Amniotic stem cell (primary cell): ENCODE data around the gene GARIN5A.
A peak's percentile ranks its signal among the peaks of the same experiment; 100 is the strongest.

Source experiments
- DNase-seq: peaks from one replicate; lab custom pipeline; 2025; lab: John Stamatoyannopoulos, UW

The GARIN5A gene

DNA sequence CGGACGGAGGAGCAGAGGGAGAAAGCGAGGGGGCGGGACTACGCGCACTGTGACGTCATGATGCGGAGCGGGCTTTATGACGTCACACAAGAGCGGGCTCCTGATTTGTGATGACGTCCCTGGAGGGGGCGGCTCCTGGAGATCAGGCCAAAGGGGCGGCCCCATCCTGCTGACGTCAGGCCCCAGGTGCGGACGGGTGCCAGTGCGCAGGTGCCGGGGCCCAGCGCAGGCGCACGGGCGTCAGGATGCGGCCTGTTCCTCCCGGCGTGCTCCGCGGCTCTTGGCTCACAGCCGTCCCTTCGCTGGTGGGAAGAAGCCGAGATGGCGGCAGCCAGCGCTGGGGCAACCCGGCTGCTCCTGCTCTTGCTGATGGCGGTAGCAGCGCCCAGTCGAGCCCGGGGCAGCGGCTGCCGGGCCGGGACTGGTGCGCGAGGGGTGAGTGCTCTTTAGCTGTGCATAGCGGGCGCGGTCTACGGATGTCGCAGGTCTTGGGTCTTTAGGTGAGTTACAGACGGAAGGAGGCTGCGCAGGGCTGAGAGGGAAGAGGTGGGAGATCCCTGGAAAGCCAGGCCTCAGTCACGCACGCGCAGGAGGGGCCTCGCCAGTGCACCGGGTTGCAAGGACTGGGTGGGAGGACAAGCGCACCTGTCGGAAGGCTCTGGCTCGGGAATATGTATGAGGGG is at the start of gene GARIN5A, which contains the start of gene EMC10:
GARIN5A (minus strand) TSS at position 625 of the 683 bp plus-strand sequence; CDS start at position 165, 460 bp downstream.
EMC10 (plus strand) TSS at position 284 of the 683 bp plus-strand sequence; CDS start at position 322, 38 bp downstream.
- peak; percentile 15 for DNase-seq

DNA sequence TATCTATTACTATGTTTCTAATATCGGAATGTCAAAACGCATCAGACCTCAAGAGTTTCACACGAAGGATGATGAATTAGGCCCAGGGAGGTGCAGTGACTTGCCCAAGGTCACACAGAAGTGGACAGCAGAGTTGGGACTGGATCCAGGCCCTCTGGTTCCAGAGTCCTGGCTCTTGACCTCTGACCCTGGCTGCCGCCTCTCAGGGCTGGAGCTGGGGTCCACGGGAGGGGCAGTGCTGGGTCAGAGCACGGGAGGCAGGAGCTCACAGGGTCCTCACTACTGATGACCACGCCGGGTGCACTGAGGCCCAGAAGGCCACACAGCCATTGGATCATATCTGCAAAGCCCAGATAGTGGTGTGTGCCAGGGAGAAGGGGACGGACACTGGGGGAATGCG is 46.2 kb upstream of the GARIN5A start:
- DNase-seq, result no peak

DNA sequence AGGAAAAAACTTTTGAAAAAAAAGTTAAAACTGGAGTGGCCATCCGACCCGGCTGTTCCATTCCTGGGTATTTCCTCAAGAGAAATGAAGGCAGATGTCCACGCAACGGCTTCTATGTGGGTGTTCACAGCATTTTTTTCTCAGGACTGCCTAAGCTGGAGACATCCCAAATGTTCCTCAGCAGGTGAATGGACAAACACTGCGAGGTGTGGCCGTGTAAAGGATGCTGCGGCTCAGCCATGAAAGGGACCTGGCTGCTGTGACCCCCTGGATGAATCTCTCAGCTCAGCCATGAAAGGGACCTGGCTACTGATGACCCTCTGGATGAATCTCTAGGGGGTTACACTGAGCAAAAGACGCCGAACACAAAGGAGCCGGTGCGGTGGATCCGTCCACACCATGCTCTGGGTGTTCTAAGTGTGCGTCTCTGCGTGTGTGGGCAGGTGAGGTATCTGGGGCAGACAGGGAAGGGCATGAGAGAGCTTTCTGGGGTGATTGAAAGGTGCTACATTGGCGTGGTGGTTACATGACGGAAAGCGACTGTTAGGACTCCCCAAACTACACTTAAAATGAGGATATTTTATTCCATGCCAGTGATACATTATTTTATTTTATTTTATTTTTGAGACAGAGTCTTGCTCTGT is 44.3 kb upstream of the GARIN5A start:
- DNase-seq, result no peak

DNA sequence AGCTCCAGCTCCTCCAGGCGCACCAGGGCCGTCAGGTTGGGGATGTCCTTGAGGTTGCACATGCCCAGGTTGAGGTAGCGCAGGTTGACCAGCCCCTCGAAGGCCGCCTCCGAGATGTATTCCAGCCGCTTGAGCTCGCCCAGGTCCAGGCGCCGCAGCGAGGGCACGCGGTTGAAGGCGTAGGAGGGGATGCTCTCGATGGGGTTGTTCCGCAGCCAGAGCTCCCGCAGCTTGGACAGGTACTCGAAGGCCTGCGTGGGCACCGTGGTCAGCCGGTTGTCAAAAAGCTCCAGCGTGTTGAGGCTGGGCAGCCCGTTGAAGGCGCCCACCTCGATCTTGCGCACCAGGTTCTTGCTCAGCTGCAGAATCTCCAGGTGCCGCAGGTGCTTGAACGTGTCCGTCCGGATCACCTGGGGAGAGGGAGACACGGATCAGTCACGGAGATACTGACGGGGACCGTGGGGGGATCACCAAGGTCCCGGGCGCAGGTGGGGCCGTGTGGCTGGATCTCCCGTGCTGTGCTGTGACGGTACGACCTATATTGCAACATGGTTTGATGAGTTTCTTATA is 42.4 kb upstream of the GARIN5A start:
- no peak for DNase-seq

DNA sequence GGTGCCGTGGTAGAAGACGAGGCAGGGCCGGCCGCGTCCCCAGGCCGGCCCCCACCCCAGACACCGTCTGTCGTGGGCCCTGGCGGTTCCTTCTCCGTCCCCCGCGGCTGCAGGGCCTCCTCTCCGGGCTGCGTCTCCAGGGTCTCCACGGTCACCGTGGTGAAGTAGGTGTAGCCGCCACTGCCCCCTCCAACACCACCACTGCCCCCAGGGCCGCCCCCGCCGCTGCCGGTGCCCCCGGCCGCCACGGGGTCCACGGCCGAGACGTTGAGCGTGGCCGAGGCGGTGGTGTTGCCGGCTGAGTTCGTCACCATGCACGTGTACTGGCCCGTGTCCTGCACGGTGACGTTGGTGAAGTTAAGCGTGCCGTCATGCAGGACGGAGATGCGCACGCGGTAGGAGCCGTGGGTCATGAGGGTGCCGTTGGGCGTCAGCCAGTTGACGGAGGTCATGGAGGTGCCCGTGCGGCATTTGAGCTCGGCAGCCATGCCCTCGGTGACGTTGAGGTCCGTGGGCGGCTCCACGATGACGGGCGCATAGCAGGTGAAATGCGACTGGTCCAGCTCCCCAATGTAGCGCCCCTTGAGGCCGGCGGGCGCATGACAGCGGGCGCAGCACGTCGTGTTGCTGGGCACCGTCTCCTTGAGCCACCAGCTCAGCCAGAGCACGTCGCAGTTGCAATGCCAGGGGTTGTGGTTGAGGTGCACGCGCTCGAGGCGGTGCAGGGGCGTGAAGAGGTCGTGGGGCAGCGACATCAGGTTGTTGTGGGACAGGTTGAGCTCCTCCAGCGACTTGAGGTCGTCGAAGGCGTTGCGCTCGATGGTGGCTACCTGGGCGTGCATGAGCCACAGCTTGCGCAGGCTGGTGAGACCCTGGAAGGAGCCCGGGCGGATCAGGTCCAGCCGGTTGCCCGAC is 41.7 kb upstream of the GARIN5A start:
- DNase-seq, result no peak

DNA sequence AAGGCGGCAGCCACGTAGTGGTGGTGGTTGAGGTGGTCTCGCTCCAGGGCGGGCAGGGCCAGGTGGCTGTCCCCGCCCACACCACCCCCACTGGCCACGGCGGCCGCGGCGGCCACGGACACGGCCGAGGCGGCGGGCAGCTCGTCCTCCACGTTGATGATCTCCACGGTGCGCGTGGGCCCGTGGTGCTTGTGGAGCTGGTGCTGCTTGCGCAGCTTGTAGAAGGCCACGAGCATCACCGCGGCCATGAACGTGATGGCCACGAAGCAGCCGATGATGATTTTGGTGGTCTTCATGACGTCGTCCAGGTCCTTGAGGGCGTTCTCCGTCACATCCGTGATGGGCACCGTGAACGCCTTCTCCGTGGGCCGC is 41.0 kb upstream of the GARIN5A start:
- no peak for DNase-seq

DNA sequence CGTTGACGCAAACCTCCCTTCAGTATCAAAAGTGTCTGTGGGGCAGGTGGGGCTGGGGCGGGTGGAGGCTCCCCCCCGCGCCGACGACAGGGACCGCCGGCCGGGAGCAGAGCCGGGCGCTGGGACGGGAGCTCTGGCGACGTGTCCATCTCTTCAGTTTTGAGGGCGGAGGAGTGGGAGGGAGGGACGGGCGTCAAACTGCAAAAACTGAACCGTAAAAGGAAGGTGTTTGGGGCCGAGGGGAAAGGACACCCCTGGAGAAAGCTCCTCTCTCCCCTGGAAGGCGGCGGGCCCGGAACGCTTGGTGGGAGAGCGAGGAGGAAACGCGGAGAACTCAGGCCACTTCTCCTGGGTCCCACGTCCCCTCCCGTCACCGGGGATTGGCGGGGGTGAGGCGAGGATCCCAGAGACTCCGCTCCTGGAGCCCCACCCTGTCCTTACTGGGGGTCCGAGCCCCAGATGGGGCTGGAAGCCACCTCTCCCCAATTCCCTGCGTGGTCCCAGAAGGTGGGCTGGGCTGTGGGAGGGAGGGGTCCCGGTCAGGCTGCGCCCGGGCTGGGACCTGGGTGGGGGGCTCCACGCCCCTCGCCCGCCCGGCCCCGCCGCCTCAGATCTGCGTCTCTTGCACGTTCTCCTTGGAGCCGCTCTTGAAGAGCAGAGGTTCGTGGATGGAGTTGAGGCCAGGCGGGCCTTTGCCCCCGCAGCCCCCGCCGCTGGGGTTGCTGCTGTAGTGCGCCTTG is 40.5 kb upstream of the GARIN5A start:
- no peak for DNase-seq

DNA sequence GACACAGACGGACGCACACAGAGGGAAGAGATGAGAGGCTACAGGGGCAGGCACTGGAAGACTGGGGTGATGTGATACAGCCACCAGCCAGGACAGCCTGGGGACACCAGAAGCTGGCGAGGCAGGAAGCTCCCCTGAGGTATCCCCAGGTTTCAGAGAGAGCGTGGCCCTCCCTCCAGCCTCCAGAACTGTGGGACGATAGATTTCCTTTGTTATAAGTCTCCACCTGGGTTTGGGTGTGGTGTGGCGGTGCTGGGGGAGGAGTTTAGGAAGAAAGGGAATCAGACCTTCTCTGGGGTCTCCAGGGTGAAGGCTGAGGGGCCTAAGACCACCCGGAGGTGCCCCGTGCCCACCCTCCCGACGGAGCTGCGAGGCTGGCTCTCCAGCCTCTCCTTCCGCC is 39.8 kb upstream of the GARIN5A start:
- DNase-seq, result no peak

DNA sequence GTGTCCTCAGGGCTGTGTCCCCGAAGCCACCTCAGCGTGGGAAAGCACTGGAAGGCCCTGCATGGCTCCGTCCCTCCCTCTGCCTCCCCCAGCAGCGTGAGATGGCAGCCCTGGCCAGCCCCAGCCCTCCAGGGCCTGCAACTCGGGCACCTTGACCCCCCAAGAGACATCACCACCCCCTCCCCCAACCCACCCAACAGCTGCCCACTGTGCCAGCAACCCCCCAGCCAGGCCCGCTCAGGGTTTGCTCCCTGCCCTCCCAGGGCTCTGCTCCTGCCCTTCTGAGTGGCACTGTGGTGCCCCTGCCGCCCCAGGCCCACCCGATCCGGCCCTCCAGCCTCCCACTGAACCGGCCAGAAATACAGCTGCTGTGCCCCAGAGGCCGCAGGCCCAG is 38.5 kb upstream of the GARIN5A start:
- no peak for DNase-seq

DNA sequence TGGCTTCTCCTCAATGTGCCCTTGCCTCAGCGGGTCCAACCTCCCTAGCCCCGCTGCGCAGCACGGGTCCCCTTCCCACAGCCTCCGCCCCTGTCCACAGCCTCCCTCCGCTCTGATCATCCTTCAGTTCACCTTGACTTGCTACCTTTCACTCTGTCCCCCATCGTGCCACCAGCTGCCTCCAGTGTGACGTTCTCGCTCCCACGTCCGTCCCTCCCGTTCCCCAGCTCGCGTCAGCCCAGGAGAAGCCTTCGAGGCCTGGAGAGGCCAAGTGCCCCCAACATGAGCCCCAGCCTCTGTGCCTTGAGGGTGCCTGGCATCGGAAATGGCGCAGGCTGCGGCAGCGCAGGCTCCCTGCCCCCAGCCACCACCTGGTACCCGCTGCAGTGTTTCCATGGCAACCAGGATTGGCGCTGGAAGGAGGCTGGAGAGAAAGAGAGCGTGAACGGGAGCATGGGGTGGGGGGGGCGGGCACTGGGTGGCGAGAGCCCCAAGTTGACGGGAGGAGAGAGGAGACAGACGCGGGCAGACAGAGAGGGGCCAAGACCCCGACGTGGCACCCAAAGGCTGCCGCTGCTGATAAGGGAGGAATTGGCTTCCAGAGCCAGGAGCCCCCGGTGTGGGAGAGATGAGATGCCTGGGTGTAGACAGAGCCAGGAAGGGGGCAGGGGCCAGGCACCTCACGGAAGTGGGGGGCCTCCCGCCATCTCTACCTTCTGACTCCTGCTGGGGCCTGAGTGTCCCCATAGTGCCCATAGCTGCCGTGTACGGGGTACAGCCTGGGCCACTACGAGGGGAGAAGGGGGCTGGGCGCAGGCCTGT is 37.9 kb upstream of the GARIN5A start:
- DNase-seq, result no peak

DNA sequence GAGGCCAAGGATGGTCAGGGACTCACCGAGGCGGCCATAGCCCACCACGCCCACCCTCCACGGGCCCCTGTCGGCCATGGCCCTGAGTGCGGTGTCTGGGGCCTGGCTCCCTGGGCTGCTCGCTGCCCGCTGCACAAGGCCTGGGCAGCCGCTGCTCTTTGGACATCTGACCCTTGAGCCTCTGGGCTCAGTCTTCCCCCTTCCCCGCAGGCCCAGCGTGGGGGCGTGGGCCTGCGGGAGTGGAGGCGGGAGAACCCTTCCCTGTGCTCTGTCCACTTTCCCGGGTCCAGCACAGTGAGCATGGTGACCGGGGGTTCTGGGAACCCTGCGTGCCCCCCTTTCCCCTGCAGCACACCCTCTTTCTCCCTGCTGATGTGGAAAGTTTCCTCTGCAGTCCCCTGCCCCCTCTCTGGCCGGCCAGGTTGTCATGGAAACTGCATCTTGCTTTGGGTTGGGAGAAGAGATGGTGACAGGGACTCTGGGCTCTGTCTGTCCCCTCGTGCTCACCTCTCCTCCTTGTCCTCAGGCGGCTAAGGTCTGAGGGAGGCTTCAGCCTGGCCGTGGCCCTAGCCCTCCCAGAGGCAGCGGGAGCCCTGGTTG is 37.2 kb upstream of the GARIN5A start, which contains the start of gene ASPDH:
ASPDH (minus strand) TSS at position 168 of the 600 bp plus-strand sequence; CDS start at position 78, 90 bp downstream.
- no peak for DNase-seq

DNA sequence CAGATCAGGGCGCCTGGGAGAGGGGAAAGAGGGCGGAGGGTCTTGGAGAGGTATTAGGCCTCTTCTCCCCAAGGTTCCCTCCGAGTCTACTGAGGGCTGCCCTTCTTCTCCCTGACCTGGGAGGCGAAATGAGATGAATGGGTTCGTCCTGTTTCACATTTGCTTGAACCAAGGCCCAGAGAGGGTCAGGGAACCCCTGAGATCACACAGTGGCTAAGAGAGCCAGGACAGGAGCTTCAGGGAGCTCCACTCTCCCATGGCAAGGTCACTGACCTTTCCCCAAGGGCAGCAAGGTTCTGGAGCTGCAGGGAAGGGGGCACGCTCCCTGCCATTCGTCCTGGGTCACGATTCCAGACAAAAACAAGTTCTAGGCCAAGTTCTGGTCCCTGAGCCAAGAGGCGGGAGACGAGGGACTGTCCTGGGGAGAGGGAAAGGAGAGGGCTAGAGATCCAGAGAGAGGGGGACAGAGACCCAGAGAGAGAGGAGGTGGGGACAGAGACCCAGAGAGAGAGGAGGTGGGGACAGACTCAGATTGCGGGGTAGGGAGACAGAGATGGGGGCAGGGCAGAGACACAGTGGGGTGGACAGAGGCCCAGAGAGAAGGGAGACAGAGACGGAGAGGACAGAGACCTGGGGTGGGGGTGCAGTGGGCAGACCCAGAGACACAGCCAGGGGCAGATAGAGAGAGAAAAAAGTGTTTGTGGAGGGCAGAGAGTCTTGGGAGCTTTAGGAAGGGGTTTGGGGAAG is 36.5 kb upstream of the GARIN5A start:
- no peak for DNase-seq

DNA sequence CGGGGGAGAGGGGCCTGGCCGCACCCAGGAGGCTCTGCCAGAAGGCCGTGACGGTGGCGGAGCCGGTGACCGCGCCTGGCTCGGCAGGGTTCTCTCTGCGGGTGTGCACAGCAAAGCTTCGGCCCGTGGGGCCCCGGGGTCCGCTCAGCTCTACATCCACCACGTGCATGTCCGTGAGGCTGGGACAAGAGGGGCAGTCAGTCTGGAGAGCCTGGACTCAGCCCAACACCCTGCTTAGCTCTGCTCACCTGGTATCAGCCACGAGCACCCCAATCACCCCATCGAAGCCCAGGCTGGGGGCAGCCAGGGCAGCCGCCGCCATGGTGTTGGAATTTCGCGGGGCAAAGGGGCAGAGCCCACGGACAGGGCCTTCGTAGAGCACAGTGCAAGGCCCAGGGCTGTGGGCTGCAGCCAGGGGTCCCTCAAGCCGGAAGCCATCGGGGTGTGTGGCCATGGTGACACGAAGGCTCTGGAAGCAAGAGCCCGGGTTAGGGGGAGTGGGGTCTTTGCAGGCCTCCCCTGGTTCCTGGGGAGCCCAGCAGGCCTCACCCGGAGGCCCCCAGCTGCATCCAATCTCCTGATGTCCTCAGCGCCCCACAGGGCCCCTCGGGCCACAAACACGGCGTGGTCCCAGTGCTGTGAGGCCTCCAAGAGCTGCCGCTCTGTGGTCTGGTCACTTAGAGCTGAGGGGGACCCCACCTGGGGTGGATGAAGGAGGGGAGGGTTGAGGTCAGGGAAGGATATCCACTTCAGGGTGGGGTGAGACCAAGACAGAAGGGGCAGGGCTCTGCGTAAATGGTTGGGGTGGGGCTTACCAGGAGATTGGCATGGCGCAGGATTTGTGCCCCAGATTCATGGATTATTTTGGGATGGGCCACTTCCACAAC is 35.7 kb upstream of the GARIN5A start:
- DNase-seq, result no peak

DNA sequence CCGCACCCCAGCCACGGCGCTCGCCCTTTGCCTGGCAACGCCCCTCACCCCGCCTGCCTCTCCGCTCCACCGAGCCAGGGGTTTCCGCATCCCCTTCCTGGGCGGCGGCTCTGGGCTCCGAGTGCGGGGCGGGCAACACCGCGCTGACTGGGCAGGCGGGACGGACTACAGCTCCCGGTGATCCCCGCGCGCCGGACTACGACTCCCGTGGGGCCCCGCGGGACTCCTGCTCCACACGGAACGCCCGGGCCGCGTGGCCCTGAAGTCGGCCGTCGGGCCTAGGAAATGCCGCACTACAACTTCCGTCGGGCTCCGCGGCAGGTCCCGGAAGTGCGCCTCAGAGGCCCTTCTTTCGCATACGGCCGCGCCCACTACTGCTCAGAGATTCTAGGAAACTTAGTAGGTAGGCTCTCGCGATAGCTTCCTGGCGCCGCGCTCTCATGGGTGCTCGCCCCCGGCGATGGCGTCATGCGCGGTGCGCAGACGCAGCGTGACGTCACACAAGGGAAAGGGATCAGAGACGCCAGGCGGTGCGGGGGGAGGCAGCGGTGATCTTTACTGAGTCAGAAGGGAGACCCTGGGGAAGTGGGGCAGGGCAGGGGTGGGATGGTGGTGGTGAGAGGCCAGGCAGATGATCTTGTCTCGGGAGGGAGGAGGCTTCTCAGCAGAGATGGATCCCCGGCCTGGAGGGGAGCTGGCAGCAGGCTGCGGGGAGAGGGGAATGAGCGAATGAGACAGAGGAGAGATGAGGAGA is 34.6 kb upstream of the GARIN5A start, which contains the start of gene JOSD2:
JOSD2 (minus strand) TSS at position 123 of the 754 bp plus-strand sequence. CDS start 760 bp downstream, outside the sequence.
- peak; percentile 100 for DNase-seq

DNA sequence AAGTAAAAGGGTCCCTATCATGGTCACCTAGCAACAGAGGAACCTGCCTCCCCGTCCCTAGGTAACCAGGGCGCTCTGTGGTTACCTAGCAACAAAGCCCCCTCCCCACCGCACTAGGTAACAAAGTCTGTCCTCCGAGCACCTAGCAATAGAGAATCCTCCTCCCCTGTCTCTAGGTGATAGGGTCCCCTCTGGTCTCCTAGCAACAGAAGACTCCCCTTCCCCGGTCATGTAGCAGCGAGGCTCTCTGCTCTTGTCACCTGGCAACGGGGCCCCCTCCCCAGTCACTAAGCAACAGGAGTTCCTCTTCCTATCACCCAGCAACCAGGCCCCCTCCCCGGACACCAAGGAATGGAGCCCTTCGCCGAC is 34.0 kb upstream of the GARIN5A start:
- no peak for DNase-seq

DNA sequence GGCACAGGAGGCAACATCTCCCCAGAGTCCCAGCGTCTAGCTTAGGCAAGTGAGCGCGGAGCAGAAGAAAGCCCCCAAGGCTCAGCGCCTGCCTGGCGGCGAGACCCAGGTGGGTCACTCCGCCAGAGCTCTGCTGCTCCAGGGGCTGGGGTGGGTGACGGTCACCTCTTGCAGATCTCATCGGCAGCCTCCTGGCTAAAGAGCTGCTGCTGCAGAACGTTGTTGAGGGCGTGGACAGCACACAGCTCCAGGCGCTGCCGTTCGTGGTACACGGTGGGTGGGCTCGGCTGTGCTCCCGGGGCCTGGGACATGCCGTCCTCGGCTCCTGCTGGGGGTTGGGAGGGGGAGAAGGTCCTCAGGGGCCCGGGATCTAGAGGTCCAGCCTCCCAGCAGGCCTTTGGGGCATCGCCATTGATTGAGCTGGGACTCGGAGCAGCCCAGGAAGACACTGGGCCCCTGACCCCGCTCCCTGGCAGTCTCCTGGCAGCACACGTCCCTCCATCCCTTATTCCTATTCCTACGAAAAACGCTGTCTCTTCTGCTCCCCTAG is 33.5 kb upstream of the GARIN5A start:
- DNase-seq, result no peak

DNA sequence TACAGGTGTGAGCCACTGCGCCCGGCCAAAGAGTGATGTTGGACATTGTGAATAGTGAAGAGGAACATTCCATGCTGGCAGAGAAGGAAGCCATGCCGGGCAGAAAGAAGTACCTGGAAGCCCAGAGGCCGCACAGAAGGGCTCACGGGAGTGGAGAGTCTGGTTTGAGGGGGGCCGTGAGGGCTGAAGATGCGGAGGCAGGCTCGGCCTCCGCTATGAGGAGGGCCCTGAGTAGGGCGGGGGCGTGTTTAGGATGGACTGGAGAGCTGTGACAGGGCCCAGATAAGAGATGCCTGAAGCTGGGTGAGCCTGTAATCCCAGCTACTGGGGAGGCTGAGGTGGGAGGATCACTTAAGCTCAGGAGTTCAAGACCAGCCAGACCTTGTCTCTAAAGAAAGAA is 32.7 kb upstream of the GARIN5A start:
- DNase-seq, result no peak
